ENCODE data around the gene PCSK9. TPM values are rescaled to one million over a fixed set of nuclear protein-coding genes. Genes with fewer than 3 reads are reported as not detected.
"Not testable (repeated sequence)": the region's sequence is repeated elsewhere in the genome, so short reads cannot be mapped to it uniquely, and the experiment has no call there.

PCSK9 gene
- polyA plus RNA-seq, 1 donor (not counting 4 experiments of a cell fraction or from before 2014, with no cell fraction given): 61.7 TPM

- H3K4me3 ChIP-seq (ENCODE audit: control insufficient read depth in 2 of 3, extremely low read depth in 1 of 3, insufficient read depth in 2 of 3, low read depth in 1 of 3, low read length in 3 of 3): no peak overlapping the region
- H2AFZ ChIP-seq (ENCODE audit: control insufficient read depth, low read length): no peak overlapping the region
- dilution Hi-C loops (cut with MboI; ENCODE audit: extremely low pct_ligation_motif_present, low sequenced_read_pairs): no loop called here
- DNase-seq (ENCODE audit: low read depth, low spot score) (no peak), FAIRE-seq (no peak)
- no peak overlapping the region for H3K9ac ChIP-seq (ENCODE audit: control insufficient read depth, extremely low read depth, insufficient read depth, low read length)
- no peaks in the 10 kb centered on the region for H3K4me1 ChIP-seq (ENCODE audit: control insufficient read depth, extremely low read depth, insufficient read depth, low read length)
- no peaks in the 10 kb centered on the region for H4K20me1 ChIP-seq (ENCODE audit: control insufficient read depth, extremely low read depth, insufficient read depth, low read length)
- H3K27ac ChIP-seq (ENCODE audit: control insufficient read depth, insufficient read depth, low read length): no peak overlapping the region
- H3K9me1 ChIP-seq (ENCODE audit: control insufficient read depth, extremely low read depth, insufficient read depth, low read length): no peaks in the 10 kb centered on the region
- no peak for TF ChIP-seq EZH2 (IDR thresholded peaks at IDR 0.05; ENCODE audit: low read length)
- TF ChIP-seq CTCF (optimal IDR thresholded peaks at IDR 0.05 in 1 of 3, IDR thresholded peaks at IDR 0.05 in 1 of 3, conservative IDR thresholded peaks at IDR 0.05 in 1 of 3; ENCODE audit: extremely low read depth in 1 of 3, insufficient read depth in 2 of 3, low read length in 3 of 3): no peak
- no peaks in the 10 kb centered on the region for H3K36me3 ChIP-seq (ENCODE audit: control insufficient read depth in 2 of 2, extremely low read depth in 1 of 2, insufficient read depth in 2 of 2, low read length in 2 of 2)
- H3K4me2 ChIP-seq (ENCODE audit: control insufficient read depth, extremely low read depth, insufficient read depth, low read depth, low read length): no peak overlapping the region
- no peaks in the 10 kb centered on the region for H3K9me3 ChIP-seq (ENCODE audit: control insufficient read depth, low read depth, low read length)
- H3K79me2 ChIP-seq (ENCODE audit: control insufficient read depth, insufficient read depth, low read length): no peaks in the 10 kb centered on the region
- peaks cover 24% of the 10 kb centered on the region for H3K27me3 ChIP-seq (ENCODE audit: control insufficient read depth, extremely low read depth, insufficient read depth, low read length)
Observed at GRCh38 chr1:55018395-55018794, 21.0 kb upstream of the PCSK9 start.

- Histone ChIP-seq H3K36me3 (ENCODE audit: control insufficient read depth in 2 of 2, extremely low read depth in 1 of 2, insufficient read depth in 2 of 2, low read length in 2 of 2) (no peaks in the 10 kb centered on the region), H3K9ac (ENCODE audit: control insufficient read depth, extremely low read depth, insufficient read depth, low read length) (peak overlapping the region; percentile 54)
- dilution Hi-C loops (cut with MboI; ENCODE audit: extremely low pct_ligation_motif_present, low sequenced_read_pairs): no loop called here
Observed at GRCh38 chr1:55021942-55022546, 17.3 kb upstream of the PCSK9 start.

GRCh38 chr1:55024163-55024562, 15.2 kb upstream of the PCSK9 start:
- H3K36me3 ChIP-seq (ENCODE audit: control insufficient read depth in 2 of 2, extremely low read depth in 1 of 2, insufficient read depth in 2 of 2, low read length in 2 of 2); DNase-seq (ENCODE audit: low read depth, low spot score); H3K4me3 ChIP-seq (ENCODE audit: control insufficient read depth in 2 of 3, extremely low read depth in 1 of 3, insufficient read depth in 2 of 3, low read depth in 1 of 3, low read length in 3 of 3); dilution Hi-C loops (cut with MboI; ENCODE audit: extremely low pct_ligation_motif_present, low sequenced_read_pairs); H2AFZ ChIP-seq (ENCODE audit: control insufficient read depth, low read length); H3K9me1 ChIP-seq (ENCODE audit: control insufficient read depth, extremely low read depth, insufficient read depth, low read length); H3K9ac ChIP-seq (ENCODE audit: control insufficient read depth, extremely low read depth, insufficient read depth, low read length); H3K9me3 ChIP-seq (ENCODE audit: control insufficient read depth, low read depth, low read length); H3K27me3 ChIP-seq (ENCODE audit: control insufficient read depth, extremely low read depth, insufficient read depth, low read length); H3K4me2 ChIP-seq (ENCODE audit: control insufficient read depth, extremely low read depth, insufficient read depth, low read depth, low read length); H3K79me2 ChIP-seq (ENCODE audit: control insufficient read depth, insufficient read depth, low read length); H4K20me1 ChIP-seq (ENCODE audit: control insufficient read depth, extremely low read depth, insufficient read depth, low read length); H3K27ac ChIP-seq (ENCODE audit: control insufficient read depth, insufficient read depth, low read length); H3K4me1 ChIP-seq (ENCODE audit: control insufficient read depth, extremely low read depth, insufficient read depth, low read length); FAIRE-seq: not testable (repeated sequence)

More at GRCh38 chr1:55021942-55022546, 17.3 kb upstream of the PCSK9 start:
- no peaks in the 10 kb centered on the region for H4K20me1 ChIP-seq (ENCODE audit: control insufficient read depth, extremely low read depth, insufficient read depth, low read length)
- H3K9me1 ChIP-seq (ENCODE audit: control insufficient read depth, extremely low read depth, insufficient read depth, low read length): no peaks in the 10 kb centered on the region
- no peaks in the 10 kb centered on the region for H3K9me3 ChIP-seq (ENCODE audit: control insufficient read depth, low read depth, low read length)
- TF ChIP-seq CTCF (optimal IDR thresholded peaks at IDR 0.05 in 1 of 3, IDR thresholded peaks at IDR 0.05 in 1 of 3, conservative IDR thresholded peaks at IDR 0.05 in 1 of 3; ENCODE audit: extremely low read depth in 1 of 3, insufficient read depth in 2 of 3, low read length in 3 of 3) (peak; percentile 91 to 100 (median 98)), EZH2 (IDR thresholded peaks at IDR 0.05; ENCODE audit: low read length) (no peak)
- peak; percentile 93 for FAIRE-seq
- no peak overlapping the region for H3K4me3 ChIP-seq (ENCODE audit: control insufficient read depth in 2 of 3, extremely low read depth in 1 of 3, insufficient read depth in 2 of 3, low read depth in 1 of 3, low read length in 3 of 3)
- no peak overlapping the region for H3K27ac ChIP-seq (ENCODE audit: control insufficient read depth, insufficient read depth, low read length)
- no peaks in the 10 kb centered on the region for H3K27me3 ChIP-seq (ENCODE audit: control insufficient read depth, extremely low read depth, insufficient read depth, low read length)
- DNase-seq (ENCODE audit: low read depth, low spot score): peak; percentile 82
- no peaks in the 10 kb centered on the region for H3K79me2 ChIP-seq (ENCODE audit: control insufficient read depth, insufficient read depth, low read length)
- no peaks in the 10 kb centered on the region for H3K4me1 ChIP-seq (ENCODE audit: control insufficient read depth, extremely low read depth, insufficient read depth, low read length)
- peak overlapping the region; percentile 96 for H2AFZ ChIP-seq (ENCODE audit: control insufficient read depth, low read length)
- no peak overlapping the region for H3K4me2 ChIP-seq (ENCODE audit: control insufficient read depth, extremely low read depth, insufficient read depth, low read depth, low read length)

GRCh38 chr1:55026682-55027081, 12.7 kb upstream of the PCSK9 start:
- H3K27ac ChIP-seq (ENCODE audit: control insufficient read depth, insufficient read depth, low read length); dilution Hi-C loops (cut with MboI; ENCODE audit: extremely low pct_ligation_motif_present, low sequenced_read_pairs); FAIRE-seq; H3K9me3 ChIP-seq (ENCODE audit: control insufficient read depth, low read depth, low read length); H3K4me1 ChIP-seq (ENCODE audit: control insufficient read depth, extremely low read depth, insufficient read depth, low read length); H3K4me3 ChIP-seq (ENCODE audit: control insufficient read depth in 2 of 3, extremely low read depth in 1 of 3, insufficient read depth in 2 of 3, low read depth in 1 of 3, low read length in 3 of 3); H4K20me1 ChIP-seq (ENCODE audit: control insufficient read depth, extremely low read depth, insufficient read depth, low read length); H3K9ac ChIP-seq (ENCODE audit: control insufficient read depth, extremely low read depth, insufficient read depth, low read length); H2AFZ ChIP-seq (ENCODE audit: control insufficient read depth, low read length); H3K36me3 ChIP-seq (ENCODE audit: control insufficient read depth in 2 of 2, extremely low read depth in 1 of 2, insufficient read depth in 2 of 2, low read length in 2 of 2); H3K79me2 ChIP-seq (ENCODE audit: control insufficient read depth, insufficient read depth, low read length); H3K27me3 ChIP-seq (ENCODE audit: control insufficient read depth, extremely low read depth, insufficient read depth, low read length); H3K4me2 ChIP-seq (ENCODE audit: control insufficient read depth, extremely low read depth, insufficient read depth, low read depth, low read length); H3K9me1 ChIP-seq (ENCODE audit: control insufficient read depth, extremely low read depth, insufficient read depth, low read length); DNase-seq (ENCODE audit: low read depth, low spot score): not testable (repeated sequence)

Measured in keratinocyte (primary cell).